OCI-LY7 (cell line): ENCODE data around the gene ABCB9. TPM values are rescaled to one million over a fixed set of nuclear protein-coding genes. Genes with fewer than 3 reads are reported as not detected.

ENCODE experiments used
- BruUV-seq: library from RNA; stranded (reverse); fragments of 400-500 nt; replicated peaks from 2 replicates; lab custom pipeline; 2021; lab: Mats Ljungman, UMichigan
- CTCF ChIA-PET: fragments of 300-600 bp; sonication (Branson Sonifier 250); formaldehyde crosslinking; loops from one replicate; lab custom pipeline; 2022; ENCODE audit warnings: antibody characterized with exemption; ENCODE audit not compliant: unreplicated experiment; lab: Charles Lee
- POLR2A ChIA-PET: fragments of 300-600 bp; sonication (Branson Sonifier 250); formaldehyde crosslinking; loops from one replicate; lab custom pipeline; 2022; ENCODE audit warnings: antibody characterized with exemption; lab: Charles Lee
- DNase-seq: peaks from one replicate; pipeline ENCODE4 v3.0.0-alpha.2; 2015; ENCODE audit warnings: low spot score
- H2AFZ ChIP-seq: fragments of 200-600 bp; sonication (generic), shearing (Covaris generic); 2 replicates; pipeline ENCODE4 v1.6.1; 2014; ENCODE audit warnings: mild to moderate bottlenecking, antibody characterized with exemption, low read length, moderate library complexity
- H3K27ac ChIP-seq: fragments of 200-600 bp; sonication (generic); 2 replicates; pipeline ENCODE4 v1.5.1; 2014; ENCODE audit warnings: mixed run types, low read depth, mild to moderate bottlenecking, moderate library complexity, low read length, inconsistent platforms; ENCODE audit not compliant: poor library complexity, severe bottlenecking
- H3K36me3 ChIP-seq: fragments of 200-600 bp; sonication (generic); 2 replicates; pipeline ENCODE4 v1.6.1; 2014; ENCODE audit warnings: mild to moderate bottlenecking, antibody characterized with exemption, low read length, moderate library complexity, mixed read lengths; ENCODE audit not compliant: insufficient read depth
- H3K4me1 ChIP-seq: fragments of 200-600 bp; sonication (generic); 2 replicates; pipeline ENCODE4 v1.5.1; 2014; ENCODE audit warnings: mild to moderate bottlenecking, low read length; ENCODE audit not compliant: insufficient read depth, poor library complexity, severe bottlenecking
- H3K4me2 ChIP-seq: fragments of 200-600 bp; sonication (generic); 2 replicates; pipeline ENCODE4 v1.6.1; 2014; ENCODE audit warnings: mild to moderate bottlenecking, low read length
- H3K4me3 ChIP-seq: fragments of 200-600 bp; sonication (generic); 2 replicates; pipeline ENCODE4 v1.5.1; 2014; ENCODE audit warnings: mild to moderate bottlenecking, low read depth, low read length; ENCODE audit not compliant: poor library complexity, severe bottlenecking
- H3K79me2 ChIP-seq: fragments of 200-600 bp; sonication (generic); 2 replicates; pipeline ENCODE4 v1.6.1; 2016; ENCODE audit warnings: low read depth, mild to moderate bottlenecking, low read length, moderate library complexity, mixed read lengths; ENCODE audit not compliant: insufficient read depth
- H3K9me2 ChIP-seq: fragments of 200-600 bp; sonication (generic); 2 replicates; pipeline ENCODE4 v1.6.1; 2016; ENCODE audit warnings: mild to moderate bottlenecking, low read length, mixed read lengths; ENCODE audit not compliant: insufficient read depth
- H3K9me3 ChIP-seq: fragments of 200-600 bp; sonication (generic); 2 replicates; pipeline ENCODE4 v1.6.1; 2014; ENCODE audit warnings: mild to moderate bottlenecking, mixed run types, low read length, mixed read lengths
- H4K20me1 ChIP-seq: fragments of 200-600 bp; sonication (generic); 2 replicates; pipeline ENCODE4 v1.6.1; 2014; ENCODE audit warnings: mild to moderate bottlenecking, antibody characterized with exemption, low read length, moderate library complexity, mixed read lengths; ENCODE audit not compliant: insufficient read depth
- EZH2phosphoT487 ChIP-seq: fragments of 200-600 bp; sonication (generic); IDR thresholded peaks from 2 replicates; pipeline ENCODE4 v1.6.1; 2018; ENCODE audit warnings: low read depth, borderline replicate concordance, mild to moderate bottlenecking, mixed run types, antibody characterized with exemption, low read length, moderate library complexity, mixed read lengths
- intact Hi-C: fragments of 100-400 bp; cut with micrococcal nuclease; formaldehyde crosslinking; loops from one replicate; pipeline ENCODE4 v1.10.0; 2022; ENCODE audit not compliant: unreplicated experiment
- total RNA-seq, 2 experiments: library from RNA; depleted of rRNA in 1 of 2; stranded (reverse); fragments of >200 nt in 1 of 2; shearing (Covaris generic) in 1 of 2; gene quantifications; 2 replicates each; pipeline ENCODE4 v1.2.3, GENCODE V29; 2014 to 2022
- TF ChIP-seq, protein P1 (sequence below): fragments of 200-600 bp; sonication (generic); conservative IDR thresholded peaks from 2 replicates; pipeline ENCODE4 v1.5.1; 2014; ENCODE audit warnings: mild to moderate bottlenecking, antibody characterized with exemption, low read length, moderate library complexity, mixed read lengths

ABCB9 gene
- total RNA-seq, 2 experiments from 2014 or later = 4.0 to 7.9 TPM

DNA sequence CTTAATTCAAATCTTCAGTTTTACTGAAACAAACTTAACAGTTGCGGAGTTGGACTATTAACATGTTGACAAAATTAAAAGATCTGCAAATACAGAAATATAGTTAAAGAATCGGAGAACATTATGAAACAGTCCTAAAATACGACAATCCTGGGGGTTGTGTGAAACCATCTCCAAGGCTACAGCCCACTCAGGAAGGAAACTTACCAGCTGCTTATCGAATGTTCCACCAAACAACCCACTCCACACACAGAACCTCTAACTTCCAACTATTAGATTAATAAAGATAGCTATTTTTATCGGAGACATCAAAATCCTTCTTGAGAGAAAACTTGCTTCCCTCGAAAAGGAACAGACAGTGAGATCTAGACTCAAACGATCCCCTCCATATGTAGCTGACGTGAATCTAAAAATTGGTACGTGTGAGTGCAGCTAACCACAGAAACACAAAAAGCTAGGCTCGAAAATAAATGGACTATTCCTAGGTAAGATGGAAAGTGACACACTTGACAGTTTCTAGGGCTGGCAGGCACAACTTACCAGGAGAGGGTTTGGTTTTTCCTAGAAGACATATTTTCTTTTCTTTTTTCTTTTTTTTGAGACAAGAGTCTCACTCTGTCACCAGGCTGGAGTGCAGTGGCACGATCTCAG lies 83.2 kb downstream of the ABCB9 start:
- no peaks in the 10 kb centered on the region for H3K9me3 ChIP-seq
- no peak overlapping the region for H2AFZ ChIP-seq
- no peaks in the 10 kb centered on the region for H3K9me2 ChIP-seq
- H3K4me1 ChIP-seq = peaks cover 53% of the 10 kb centered on the region
- no peak for DNase-seq
- no peak overlapping the region for H3K27ac ChIP-seq
- intact Hi-C loops = loop anchor here (10.0 kb wide), 1 partner anchor 352 kb away; the partner anchor contains the start of genes MPHOSPH9 and MTRFR
- ChIA-PET CTCF (no interaction called here), POLR2A (interaction anchor here (0.5 to 0.7 kb wide), 2 partner anchors 9 to 690 kb away, joined by 3 read pairs; no protein-coding TSS in a partner anchor)
- H3K79me2 ChIP-seq = no peaks in the 10 kb centered on the region
- BruUV-seq = no TSS peak
- H4K20me1 ChIP-seq = no peaks in the 10 kb centered on the region
- no peak overlapping the region for H3K4me3 ChIP-seq
- no peak for TF ChIP-seq EZH2phosphoT487
- TF ChIP-seq, protein P1, sequence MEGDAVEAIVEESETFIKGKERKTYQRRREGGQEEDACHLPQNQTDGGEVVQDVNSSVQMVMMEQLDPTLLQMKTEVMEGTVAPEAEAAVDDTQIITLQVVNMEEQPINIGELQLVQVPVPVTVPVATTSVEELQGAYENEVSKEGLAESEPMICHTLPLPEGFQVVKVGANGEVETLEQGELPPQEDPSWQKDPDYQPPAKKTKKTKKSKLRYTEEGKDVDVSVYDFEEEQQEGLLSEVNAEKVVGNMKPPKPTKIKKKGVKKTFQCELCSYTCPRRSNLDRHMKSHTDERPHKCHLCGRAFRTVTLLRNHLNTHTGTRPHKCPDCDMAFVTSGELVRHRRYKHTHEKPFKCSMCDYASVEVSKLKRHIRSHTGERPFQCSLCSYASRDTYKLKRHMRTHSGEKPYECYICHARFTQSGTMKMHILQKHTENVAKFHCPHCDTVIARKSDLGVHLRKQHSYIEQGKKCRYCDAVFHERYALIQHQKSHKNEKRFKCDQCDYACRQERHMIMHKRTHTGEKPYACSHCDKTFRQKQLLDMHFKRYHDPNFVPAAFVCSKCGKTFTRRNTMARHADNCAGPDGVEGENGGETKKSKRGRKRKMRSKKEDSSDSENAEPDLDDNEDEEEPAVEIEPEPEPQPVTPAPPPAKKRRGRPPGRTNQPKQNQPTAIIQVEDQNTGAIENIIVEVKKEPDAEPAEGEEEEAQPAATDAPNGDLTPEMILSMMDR = no peak
- no peaks in the 10 kb centered on the region for H3K36me3 ChIP-seq
- H3K4me2 ChIP-seq = no peak overlapping the region

DNA sequence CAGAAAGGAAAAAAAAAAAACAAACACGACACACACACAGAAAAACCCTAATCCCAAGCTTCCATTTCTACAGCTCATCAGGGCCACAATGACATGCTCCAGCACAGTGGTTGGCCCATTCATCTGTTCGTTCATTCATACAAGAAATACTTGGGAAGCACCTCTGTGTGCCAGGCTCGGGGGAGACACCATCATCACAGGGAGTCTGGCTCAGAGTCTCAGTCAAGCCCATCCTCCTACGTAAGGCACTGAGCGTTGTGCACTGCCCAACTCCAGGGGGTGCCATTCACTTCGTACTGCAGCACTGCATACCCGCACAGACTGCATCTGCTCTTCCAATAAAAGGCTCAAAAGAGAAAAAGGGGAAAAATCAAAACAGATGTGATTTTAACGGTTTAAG lies 85.6 kb downstream of the ABCB9 start:
- no peaks in the 10 kb centered on the region for H3K36me3 ChIP-seq
- no peak overlapping the region for H3K4me3 ChIP-seq
- intact Hi-C loops = loop anchor here (2.0 to 10.0 kb wide), 2 partner anchors 72 to 354 kb away; partner anchors contain the start of genes MPHOSPH9 and MTRFR
- no peak overlapping the region for H3K27ac ChIP-seq
- H3K9me3 ChIP-seq = no peaks in the 10 kb centered on the region
- DNase-seq = peak; percentile 66
- TF ChIP-seq EZH2phosphoT487 = no peak
- TF ChIP-seq, protein P1 = peak; percentile 83
- ChIA-PET POLR2A (interaction anchor here (1.5 to 2.2 kb wide), 3 partner anchors 10 to 352 kb away, joined by 3 to 9 read pairs (median 4); partner anchors contain the start of genes MPHOSPH9 and MTRFR), CTCF (no interaction called here)
- no peaks in the 10 kb centered on the region for H4K20me1 ChIP-seq
- no peak overlapping the region for H2AFZ ChIP-seq
- no TSS peak for BruUV-seq
- peaks cover 38% of the 10 kb centered on the region for H3K4me1 ChIP-seq
- no peaks in the 10 kb centered on the region for H3K9me2 ChIP-seq
- peak overlapping the region; percentile 1; the same call in 1 of the 2 replicates for H3K4me2 ChIP-seq
- H3K79me2 ChIP-seq = no peaks in the 10 kb centered on the region

DNA sequence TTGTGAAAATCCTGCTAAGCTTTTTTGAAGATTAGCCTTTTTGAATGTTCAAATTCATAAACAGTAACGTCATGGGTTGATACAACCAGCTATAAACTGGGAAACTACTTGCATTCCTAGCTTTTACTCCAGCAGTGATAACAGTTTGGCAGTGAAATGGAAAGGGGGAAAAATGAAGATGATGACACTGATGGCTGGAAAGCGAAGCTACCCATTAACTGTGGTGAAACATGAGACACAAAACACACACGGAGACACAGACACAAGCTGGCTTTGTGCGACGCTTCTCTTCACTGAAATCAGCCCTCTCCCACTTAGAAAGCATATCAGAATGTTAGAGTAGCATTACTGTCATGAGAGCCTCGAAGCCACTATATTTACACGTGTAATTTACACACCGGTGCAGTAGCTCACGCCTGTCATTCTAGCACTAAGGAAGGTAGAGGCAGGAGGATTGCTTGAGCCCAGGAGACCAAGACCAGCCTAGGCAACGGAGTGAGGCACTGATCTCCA lies 86.1 kb downstream of the ABCB9 start:
- intact Hi-C loops = loop anchor here (2.0 to 10.0 kb wide), 2 partner anchors 73 to 355 kb away; partner anchors contain the start of genes MPHOSPH9 and MTRFR
- H4K20me1 ChIP-seq = no peaks in the 10 kb centered on the region
- POLR2A ChIA-PET = interaction anchor here (1.5 to 2.2 kb wide), 3 partner anchors 9 to 353 kb away, joined by 3 to 9 read pairs (median 4); partner anchors contain the start of genes MPHOSPH9 and MTRFR
- no peaks in the 10 kb centered on the region for H3K9me3 ChIP-seq
- no peaks in the 10 kb centered on the region for H3K9me2 ChIP-seq
- H2AFZ ChIP-seq = no peak overlapping the region
- H3K27ac ChIP-seq = no peak overlapping the region
- H3K36me3 ChIP-seq = no peaks in the 10 kb centered on the region
- no peak for DNase-seq
- peaks cover 41% of the 10 kb centered on the region for H3K4me1 ChIP-seq
- BruUV-seq = no TSS peak
- H3K4me2 ChIP-seq = no peak overlapping the region
- no peaks in the 10 kb centered on the region for H3K79me2 ChIP-seq
- no peak overlapping the region for H3K4me3 ChIP-seq
- no peak for TF ChIP-seq EZH2phosphoT487
- TF ChIP-seq, protein P1 = no peak
- CTCF ChIA-PET = no interaction called here
